ENCODE measurements around the gene ARHGAP26.

ARHGAP26 gene

GRCh38 chr5:143068712-143069111, 298.5 kb downstream of the ARHGAP26 start:
- H3K9me3 ChIP-seq (ENCODE audit: insufficient read depth, low read length) = peaks cover 8% of the 10 kb centered on the region; the same call in 1 of the 2 replicates
- no peak overlapping the region for H3K4me3 ChIP-seq (ENCODE audit: insufficient read length, low read depth)
- TF ChIP-seq YY1 (IDR thresholded peaks at IDR 0.05; ENCODE audit: insufficient read depth, insufficient read length) (no peak), SUZ12 (IDR thresholded peaks at IDR 0.05; ENCODE audit: extremely low read depth, insufficient read depth, insufficient read length) (no peak)

GRCh38 chr5:143071927-143072326, 301.8 kb downstream of the ARHGAP26 start:
- H3K4me3 ChIP-seq (ENCODE audit: insufficient read length, low read depth) = no peak overlapping the region
- TF ChIP-seq ZNF274 (IDR thresholded peaks at IDR 0.05; ENCODE audit: low read depth, low read length) = no peak
- no peak for TF ChIP-seq SUZ12 (IDR thresholded peaks at IDR 0.05; ENCODE audit: extremely low read depth, insufficient read depth, insufficient read length)
- no peaks in the 10 kb centered on the region for H3K36me3 ChIP-seq (ENCODE audit: insufficient read depth, insufficient read length, low read length)
- H3K27me3 ChIP-seq (ENCODE audit: insufficient read depth, insufficient read length) = no peaks in the 10 kb centered on the region
- H3K9me3 ChIP-seq (ENCODE audit: insufficient read depth, low read length) = peaks cover 8% of the 10 kb centered on the region; the same call in 1 of the 2 replicates
- no peak for DNase-seq (ENCODE audit: low read depth, low spot score)
- no peaks in the 10 kb centered on the region for H3K4me1 ChIP-seq (ENCODE audit: insufficient read depth, insufficient read length)
- H3K9ac ChIP-seq (ENCODE audit: insufficient read length, low read depth) = no peak overlapping the region

More at GRCh38 chr5:143068712-143069111, 298.5 kb downstream of the ARHGAP26 start:
- no peak for DNase-seq (ENCODE audit: low read depth, low spot score)
- Histone ChIP-seq H3K27me3 (ENCODE audit: insufficient read depth, insufficient read length) (no peaks in the 10 kb centered on the region), H3K36me3 (ENCODE audit: insufficient read depth, insufficient read length, low read length) (no peaks in the 10 kb centered on the region), H3K4me1 (ENCODE audit: insufficient read depth, insufficient read length) (no peaks in the 10 kb centered on the region), H3K9ac (ENCODE audit: insufficient read length, low read depth) (no peak overlapping the region)

GRCh38 chr5:143072734-143073133, 302.6 kb downstream of the ARHGAP26 start:
- no peak overlapping the region for H3K9ac ChIP-seq (ENCODE audit: insufficient read length, low read depth)
- no peak overlapping the region for H3K4me3 ChIP-seq (ENCODE audit: insufficient read length, low read depth)
- H3K9me3 ChIP-seq (ENCODE audit: insufficient read depth, low read length) = peaks cover 8% of the 10 kb centered on the region; the same call in 1 of the 2 replicates
- DNase-seq (ENCODE audit: low read depth, low spot score) = no peak
- H3K27me3 ChIP-seq (ENCODE audit: insufficient read depth, insufficient read length) = no peaks in the 10 kb centered on the region
- H3K36me3 ChIP-seq (ENCODE audit: insufficient read depth, insufficient read length, low read length) = no peaks in the 10 kb centered on the region
- H3K4me1 ChIP-seq (ENCODE audit: insufficient read depth, insufficient read length) = peaks cover 4% of the 10 kb centered on the region
- TF ChIP-seq SUZ12 (IDR thresholded peaks at IDR 0.05; ENCODE audit: extremely low read depth, insufficient read depth, insufficient read length) (no peak), ZNF274 (IDR thresholded peaks at IDR 0.05; ENCODE audit: low read depth, low read length) (no peak), YY1 (IDR thresholded peaks at IDR 0.05; ENCODE audit: insufficient read depth, insufficient read length) (no peak)

- H3K27me3 ChIP-seq (ENCODE audit: insufficient read depth, insufficient read length) = no peaks in the 10 kb centered on the region
- TF ChIP-seq YY1 (IDR thresholded peaks at IDR 0.05; ENCODE audit: insufficient read depth, insufficient read length) = no peak
These were observed 303.6 kb downstream of the ARHGAP26 start for GRCh38 chr5:143073766-143074165.

GRCh38 chr5:143074414-143074996, 304.3 kb downstream of the ARHGAP26 start:
- DNase-seq (ENCODE audit: low read depth, low spot score) = no peak
- H3K4me3 ChIP-seq (ENCODE audit: insufficient read length, low read depth) = no peak overlapping the region
- no peak for TF ChIP-seq ZNF274 (IDR thresholded peaks at IDR 0.05; ENCODE audit: low read depth, low read length)
- TF ChIP-seq YY1 (IDR thresholded peaks at IDR 0.05; ENCODE audit: insufficient read depth, insufficient read length) = no peak
- no peak for TF ChIP-seq SUZ12 (IDR thresholded peaks at IDR 0.05; ENCODE audit: extremely low read depth, insufficient read depth, insufficient read length)
- no peaks in the 10 kb centered on the region for H3K36me3 ChIP-seq (ENCODE audit: insufficient read depth, insufficient read length, low read length)
- peaks cover 5% of the 10 kb centered on the region for H3K4me1 ChIP-seq (ENCODE audit: insufficient read depth, insufficient read length)
- no peaks in the 10 kb centered on the region for H3K27me3 ChIP-seq (ENCODE audit: insufficient read depth, insufficient read length)
- H3K9ac ChIP-seq (ENCODE audit: insufficient read length, low read depth) = no peak overlapping the region
- H3K9me3 ChIP-seq (ENCODE audit: insufficient read depth, low read length) = peaks cover 8% of the 10 kb centered on the region; the same call in 1 of the 2 replicates

More at GRCh38 chr5:143073766-143074165, 303.6 kb downstream of the ARHGAP26 start:
- no peak overlapping the region for H3K9ac ChIP-seq (ENCODE audit: insufficient read length, low read depth)
- no peak for DNase-seq (ENCODE audit: low read depth, low spot score)
- no peaks in the 10 kb centered on the region for H3K36me3 ChIP-seq (ENCODE audit: insufficient read depth, insufficient read length, low read length)
- H3K9me3 ChIP-seq (ENCODE audit: insufficient read depth, low read length) = peaks cover 8% of the 10 kb centered on the region; the same call in 1 of the 2 replicates
- no peak overlapping the region for H3K4me3 ChIP-seq (ENCODE audit: insufficient read length, low read depth)
- H3K4me1 ChIP-seq (ENCODE audit: insufficient read depth, insufficient read length) = peaks cover 5% of the 10 kb centered on the region

- Histone ChIP-seq H3K27me3 (ENCODE audit: insufficient read depth, insufficient read length) (no peaks in the 10 kb centered on the region), H3K4me3 (ENCODE audit: insufficient read length, low read depth) (no peak overlapping the region), H3K36me3 (ENCODE audit: insufficient read depth, insufficient read length, low read length) (no peaks in the 10 kb centered on the region), H3K9ac (ENCODE audit: insufficient read length, low read depth) (no peak overlapping the region), H3K9me3 (ENCODE audit: insufficient read depth, low read length) (peaks cover 8% of the 10 kb centered on the region; the same call in 1 of the 2 replicates), H3K4me1 (ENCODE audit: insufficient read depth, insufficient read length) (peaks cover 5% of the 10 kb centered on the region)
- no peak for DNase-seq (ENCODE audit: low read depth, low spot score)
- TF ChIP-seq YY1 (IDR thresholded peaks at IDR 0.05; ENCODE audit: insufficient read depth, insufficient read length) = no peak
- no peak for TF ChIP-seq ZNF274 (IDR thresholded peaks at IDR 0.05; ENCODE audit: low read depth, low read length)
- TF ChIP-seq SUZ12 (IDR thresholded peaks at IDR 0.05; ENCODE audit: extremely low read depth, insufficient read depth, insufficient read length) = no peak
These were observed 306.2 kb downstream of the ARHGAP26 start for GRCh38 chr5:143076377-143076776.

- no peak overlapping the region for H3K9ac ChIP-seq (ENCODE audit: insufficient read length, low read depth)
- no peak for DNase-seq (ENCODE audit: low read depth, low spot score)
- H3K4me3 ChIP-seq (ENCODE audit: insufficient read length, low read depth) = no peak overlapping the region
- TF ChIP-seq SUZ12 (IDR thresholded peaks at IDR 0.05; ENCODE audit: extremely low read depth, insufficient read depth, insufficient read length) (no peak), ZNF274 (IDR thresholded peaks at IDR 0.05; ENCODE audit: low read depth, low read length) (no peak), YY1 (IDR thresholded peaks at IDR 0.05; ENCODE audit: insufficient read depth, insufficient read length) (no peak)
- peaks cover 5% of the 10 kb centered on the region for H3K4me1 ChIP-seq (ENCODE audit: insufficient read depth, insufficient read length)
- H3K27me3 ChIP-seq (ENCODE audit: insufficient read depth, insufficient read length) = no peaks in the 10 kb centered on the region
- H3K9me3 ChIP-seq (ENCODE audit: insufficient read depth, low read length) = no peaks in the 10 kb centered on the region
- H3K36me3 ChIP-seq (ENCODE audit: insufficient read depth, insufficient read length, low read length) = no peaks in the 10 kb centered on the region
These were observed 307.4 kb downstream of the ARHGAP26 start for GRCh38 chr5:143077453-143078103.

All from NT2/D1 (cell line).